NCI-H2227 (cell line): Measurements from ENCODE around the gene MS4A18.

Experiments used
- DNase-seq: peaks from one replicate; lab custom pipeline; 2025; ENCODE audit not compliant: unreplicated experiment; lab: John Stamatoyannopoulos, UW

The MS4A18 gene

GRCh38 chr11:60785806-60786361 is 61.4 kb downstream of the MS4A18 start:
- DNase-seq: no peak

- DNase-seq: no peak
Measured at GRCh38 chr11:60786811-60787567, 62.5 kb downstream of the MS4A18 start.

- DNase-seq: no peak
Measured at GRCh38 chr11:60788401-60789125, 64.0 kb downstream of the MS4A18 start.

GRCh38 chr11:60790726-60791125 is 66.2 kb downstream of the MS4A18 start:
- no peak for DNase-seq

DNA sequence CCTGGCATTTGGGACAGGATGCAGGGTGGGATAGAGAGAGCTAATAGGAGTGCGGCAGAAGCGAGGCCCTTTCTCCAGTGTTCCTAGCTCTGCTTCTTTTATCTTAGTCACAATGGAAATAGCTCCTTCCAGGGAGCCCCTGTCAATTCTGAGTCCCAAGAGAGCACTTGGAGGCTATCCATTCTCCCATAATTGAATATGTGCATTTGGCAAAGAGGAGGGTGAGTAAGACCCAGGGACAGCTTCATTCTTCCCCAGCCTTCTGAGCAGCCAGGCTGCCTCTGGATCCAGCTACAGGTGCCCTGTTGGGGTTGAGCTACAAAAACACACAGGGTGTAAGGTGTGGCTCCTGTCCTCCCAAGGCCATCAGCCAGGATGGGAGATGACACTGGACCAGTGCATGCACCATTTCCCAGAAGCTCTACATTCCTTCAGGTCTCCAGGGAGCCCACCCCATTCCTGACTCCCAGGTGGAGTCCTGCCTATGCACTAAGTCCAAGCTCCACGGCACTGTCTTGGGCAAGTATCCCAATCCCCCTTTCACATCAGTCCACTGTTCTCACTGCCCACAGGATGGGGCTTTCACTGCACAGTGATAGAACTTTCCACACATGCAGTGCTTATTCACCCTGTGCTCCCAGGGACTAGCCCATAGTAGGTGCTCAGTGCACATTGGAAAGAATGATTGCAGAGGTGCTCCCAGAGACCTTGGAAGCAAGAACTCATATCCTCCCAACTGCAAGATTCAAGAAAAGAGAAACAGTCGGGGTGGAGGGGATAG is 66.8 kb downstream of the MS4A18 start:
- DNase-seq: no peak

DNA sequence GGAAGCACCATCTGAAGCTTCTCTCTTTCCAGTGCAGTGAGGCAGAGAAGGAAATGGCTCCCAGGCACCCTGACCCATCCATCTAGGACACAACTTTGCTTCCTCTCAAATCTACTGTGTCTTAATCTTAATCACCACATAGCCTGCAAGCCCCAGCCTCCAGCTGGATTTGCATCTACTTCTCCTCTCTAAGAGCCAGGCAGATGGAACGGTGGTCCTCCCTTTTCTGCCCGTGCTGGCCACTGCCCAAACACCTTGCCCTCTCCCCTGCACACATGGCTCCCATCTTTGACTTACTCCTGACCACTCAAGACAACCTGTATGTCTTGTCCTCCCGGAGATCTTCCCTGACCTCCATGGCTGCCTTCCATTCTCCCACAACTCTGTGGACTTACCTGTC is 68.0 kb downstream of the MS4A18 start:
- DNase-seq: no peak
